ENCODE measurements around the gene NEUROG3. TPM values are rescaled to one million over a fixed set of nuclear protein-coding genes. Genes with fewer than 3 reads are reported as not detected.

The NEUROG3 gene
- total RNA-seq, 4 donors from 2014 or later: not detected

- intact Hi-C loops (cut with DNase I; ENCODE audit: low total_unique reads) (no loop called here), in situ Hi-C loops (cut with MboI; ENCODE audit: low sequenced_read_pairs in 4 of 4) (no loop called here)
- Histone ChIP-seq H3K27ac (no peak overlapping the region), H3K4me1 (no peaks in the 10 kb centered on the region), H3K36me3 (no peaks in the 10 kb centered on the region), H3K9me3 (no peaks in the 10 kb centered on the region), H3K27me3 (peaks cover 0 to 11% (median 0%) of the 10 kb centered on the region in 3 donors), H3K4me3 (no peak overlapping the region)
- TF ChIP-seq POLR2A (IDR thresholded peaks at IDR 0.05) (no peak), CTCF (IDR thresholded peaks at IDR 0.05 in 4 of 5, conservative IDR thresholded peaks at IDR 0.05 in 1 of 5) (no peak)
- no peak for DNase-seq
- ATAC-seq: no peak
These were observed 13.7 kb downstream of the NEUROG3 start for GRCh38 chr10:69559525-69559924.

- Histone ChIP-seq H3K4me1 (no peaks in the 10 kb centered on the region), H3K27ac (no peak overlapping the region), H3K9me3 (no peaks in the 10 kb centered on the region), H3K27me3 (peaks cover 0 to 9% (median 0%) of the 10 kb centered on the region in 3 donors), H3K36me3 (no peaks in the 10 kb centered on the region), H3K4me3 (no peak overlapping the region)
- no peak for TF ChIP-seq POLR2A (IDR thresholded peaks at IDR 0.05)
- TF ChIP-seq CTCF (IDR thresholded peaks at IDR 0.05 in 4 of 5, conservative IDR thresholded peaks at IDR 0.05 in 1 of 5): no peak
- in situ Hi-C loops (cut with MboI; ENCODE audit: low sequenced_read_pairs in 4 of 4) (no loop called here), intact Hi-C loops (cut with DNase I; ENCODE audit: low total_unique reads) (no loop called here)
- ATAC-seq (no peak), DNase-seq (no peak)
These were observed 14.7 kb downstream of the NEUROG3 start for GRCh38 chr10:69558559-69558958.

DNA sequence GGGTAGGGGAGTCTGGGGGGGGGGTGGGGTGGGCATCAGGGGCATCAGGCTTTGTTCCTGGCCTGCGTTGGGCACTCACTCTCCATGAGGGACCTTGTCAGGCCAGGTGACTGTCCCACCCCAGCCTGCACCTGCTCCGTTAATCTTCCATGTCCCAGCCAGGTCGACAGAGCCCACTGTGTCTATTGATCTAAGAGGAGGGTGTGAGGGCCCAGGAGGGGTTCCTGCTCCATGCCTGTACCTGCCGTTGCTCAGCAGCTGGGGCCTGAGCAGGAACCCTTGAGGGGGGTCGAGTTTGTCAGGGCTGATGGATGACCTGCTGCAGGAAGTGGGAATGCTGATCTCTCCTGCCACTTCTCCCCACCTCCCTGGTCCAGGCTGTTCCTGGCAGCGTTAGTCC is 18.6 kb downstream of the NEUROG3 start:
- intact Hi-C loops (cut with DNase I; ENCODE audit: low total_unique reads) (no loop called here), in situ Hi-C loops (cut with MboI; ENCODE audit: low sequenced_read_pairs in 4 of 4) (no loop called here)
- no peak overlapping the region for H3K4me3 ChIP-seq
- peaks cover 0 to 6% (median 0%) of the 10 kb centered on the region in 3 donors for H3K9me3 ChIP-seq
- DNase-seq (no peak), ATAC-seq (no peak)
- TF ChIP-seq CTCF (IDR thresholded peaks at IDR 0.05 in 4 of 5, conservative IDR thresholded peaks at IDR 0.05 in 1 of 5): no peak
- TF ChIP-seq POLR2A (IDR thresholded peaks at IDR 0.05): no peak
- H3K27ac ChIP-seq: no peak overlapping the region
- H3K27me3 ChIP-seq: peaks cover 0 to 20% (median 0%) of the 10 kb centered on the region in 3 donors
- no peaks in the 10 kb centered on the region for H3K4me1 ChIP-seq
- H3K36me3 ChIP-seq: no peaks in the 10 kb centered on the region

- in situ Hi-C loops (cut with MboI; ENCODE audit: low sequenced_read_pairs in 4 of 4): no loop called here
- intact Hi-C loops (cut with DNase I; ENCODE audit: low total_unique reads): no loop called here
- DNase-seq (no peak), ATAC-seq (no peak)
- Histone ChIP-seq H3K4me1 (no peaks in the 10 kb centered on the region), H3K4me3 (no peak overlapping the region), H3K27me3 (peaks cover 0 to 20% (median 0%) of the 10 kb centered on the region in 3 donors), H3K36me3 (no peaks in the 10 kb centered on the region), H3K9me3 (peaks cover 0 to 11% (median 0%) of the 10 kb centered on the region in 3 donors), H3K27ac (no peak overlapping the region)
- TF ChIP-seq POLR2A (IDR thresholded peaks at IDR 0.05) (no peak), CTCF (IDR thresholded peaks at IDR 0.05 in 4 of 5, conservative IDR thresholded peaks at IDR 0.05 in 1 of 5) (no peak)
These were observed 19.9 kb downstream of the NEUROG3 start for GRCh38 chr10:69553328-69553727.

DNA sequence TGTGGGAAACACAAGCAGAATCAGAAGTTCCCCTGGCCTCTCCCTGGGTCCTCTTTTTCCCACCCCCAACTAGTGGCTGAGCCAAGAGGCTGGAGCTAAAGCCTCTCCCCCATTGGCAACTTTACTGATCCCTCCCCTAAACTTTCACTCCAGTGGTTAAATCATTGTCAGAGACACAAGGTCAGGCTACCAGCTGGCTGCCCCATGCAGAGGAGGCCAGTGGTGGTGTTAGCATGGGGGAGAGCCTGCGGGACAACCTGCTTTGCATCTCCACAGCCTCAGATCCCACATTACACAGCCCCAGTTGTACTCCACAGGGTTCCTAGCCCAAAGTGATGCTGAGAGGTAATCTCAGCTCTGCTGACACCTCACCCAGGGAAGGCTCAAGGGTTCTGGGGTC is 21.0 kb downstream of the NEUROG3 start:
- Histone ChIP-seq H3K27me3 (peaks cover 0 to 15% (median 0%) of the 10 kb centered on the region in 3 donors), H3K36me3 (no peaks in the 10 kb centered on the region), H3K27ac (no peak overlapping the region), H3K4me1 (no peaks in the 10 kb centered on the region), H3K4me3 (no peak overlapping the region), H3K9me3 (peaks cover 0 to 11% (median 0%) of the 10 kb centered on the region in 3 donors)
- no peak for DNase-seq
- intact Hi-C loops (cut with DNase I; ENCODE audit: low total_unique reads) (no loop called here), in situ Hi-C loops (cut with MboI; ENCODE audit: low sequenced_read_pairs in 4 of 4) (no loop called here)
- no peak for ATAC-seq
- no peak for TF ChIP-seq POLR2A (IDR thresholded peaks at IDR 0.05)
- no peak for TF ChIP-seq CTCF (IDR thresholded peaks at IDR 0.05 in 4 of 5, conservative IDR thresholded peaks at IDR 0.05 in 1 of 5)
